Measurements from ENCODE around the gene CD38.
"Not testable (repeated sequence)": the region's sequence is repeated elsewhere in the genome, so short reads cannot be mapped to it uniquely, and the experiment has no call there.

CD38 gene

GRCh38 chr4:15778289-15779241 lies at the start of gene CD38:
TSS of gene CD38 (plus strand) at chr4:15778328. CDS start at chr4:15778415, 87 bp downstream.
- DNase-seq = peak in 1 of 2 donors; percentile 34

GRCh38 chr4:15729910-15730533 lies 48.1 kb upstream of the CD38 start:
- DNase-seq = peak in 1 of 2 donors; percentile 10

GRCh38 chr4:15733061-15733460 lies 45.1 kb upstream of the CD38 start:
- not testable (repeated sequence) for DNase-seq

GRCh38 chr4:15735536-15735935 lies 42.6 kb upstream of the CD38 start:
- DNase-seq = no peak

GRCh38 chr4:15736514-15737050 lies 41.5 kb upstream of the CD38 start:
- DNase-seq = no peak

GRCh38 chr4:15737255-15737654 lies 40.9 kb upstream of the CD38 start:
- no peak for DNase-seq

GRCh38 chr4:15738877-15739276 lies 39.3 kb upstream of the CD38 start:
- DNase-seq = no peak

- no peak for DNase-seq
Observed at GRCh38 chr4:15740764-15741404, 37.2 kb upstream of the CD38 start.

- no peak for DNase-seq
Observed at GRCh38 chr4:15742083-15742582, 36.0 kb upstream of the CD38 start.

GRCh38 chr4:15742637-15743036 lies 35.5 kb upstream of the CD38 start:
- DNase-seq = no peak

GRCh38 chr4:15744016-15744545 lies 34.0 kb upstream of the CD38 start:
- no peak for DNase-seq

GRCh38 chr4:15746110-15746509 lies 32.0 kb upstream of the CD38 start:
- no peak for DNase-seq

- no peak for DNase-seq
Observed at GRCh38 chr4:15749001-15749400, 29.1 kb upstream of the CD38 start.

- no peak for DNase-seq
Observed at GRCh38 chr4:15751153-15751552, 27.0 kb upstream of the CD38 start.

- no peak for DNase-seq
Observed at GRCh38 chr4:15753081-15753480, 25.0 kb upstream of the CD38 start.

- no peak for DNase-seq
Observed at GRCh38 chr4:15753786-15754185, 24.3 kb upstream of the CD38 start.

GRCh38 chr4:15754323-15754722 lies 23.8 kb upstream of the CD38 start:
- DNase-seq = no peak

- DNase-seq = peak; percentile 41 to 51
Observed at GRCh38 chr4:15755321-15756155, 22.6 kb upstream of the CD38 start.

- DNase-seq = peak; percentile 62 to 68
Observed at GRCh38 chr4:15756361-15756861, 21.7 kb upstream of the CD38 start.

GRCh38 chr4:15757054-15757453 lies 21.1 kb upstream of the CD38 start:
- DNase-seq = no peak

- no peak for DNase-seq
Observed at GRCh38 chr4:15758294-15758693, 19.8 kb upstream of the CD38 start.

GRCh38 chr4:15762460-15762859 lies 15.7 kb upstream of the CD38 start:
- DNase-seq = not testable (repeated sequence)
